HG03060 (cell line): ENCODE measurements around the gene SGCD.

Experiments used
- ATAC-seq: cut with Tn5 transposase; IDR thresholded peaks from one replicate; pipeline ENCODE4 v1.9.1; 2021; ENCODE audit warnings: low read depth, moderate number of reproducible peaks; ENCODE audit not compliant: unreplicated experiment

Gene SGCD

DNA sequence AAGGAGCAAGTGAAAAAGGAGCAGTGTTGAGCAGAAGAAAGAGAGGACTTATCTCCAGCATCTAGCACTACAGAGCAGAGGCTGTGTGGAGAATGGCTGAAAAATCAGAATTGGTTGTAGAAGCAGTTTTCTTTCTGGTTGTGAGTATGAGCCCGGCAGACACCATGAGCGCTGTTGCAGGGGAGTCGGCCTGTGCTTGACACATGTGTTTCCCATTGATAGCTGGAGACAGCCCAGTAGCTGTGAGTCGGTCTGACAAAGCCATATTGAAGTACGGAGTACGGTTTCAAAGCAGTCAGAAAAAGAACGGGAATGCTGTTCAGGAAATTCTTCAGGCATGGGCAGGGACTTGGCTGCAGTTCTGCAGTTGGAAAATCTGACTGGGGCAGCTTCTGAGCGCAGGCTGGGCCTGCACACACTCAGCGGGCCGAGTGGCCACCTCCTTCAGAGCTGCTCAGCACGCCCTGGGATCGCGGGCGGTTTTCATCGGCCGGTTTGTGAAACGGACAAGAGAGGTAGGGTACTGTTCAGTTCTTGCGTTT lies at the start of gene SGCD:
TSS of gene SGCD (plus strand) at position 447 of the 542 bp plus-strand sequence.
- no peak for ATAC-seq

DNA sequence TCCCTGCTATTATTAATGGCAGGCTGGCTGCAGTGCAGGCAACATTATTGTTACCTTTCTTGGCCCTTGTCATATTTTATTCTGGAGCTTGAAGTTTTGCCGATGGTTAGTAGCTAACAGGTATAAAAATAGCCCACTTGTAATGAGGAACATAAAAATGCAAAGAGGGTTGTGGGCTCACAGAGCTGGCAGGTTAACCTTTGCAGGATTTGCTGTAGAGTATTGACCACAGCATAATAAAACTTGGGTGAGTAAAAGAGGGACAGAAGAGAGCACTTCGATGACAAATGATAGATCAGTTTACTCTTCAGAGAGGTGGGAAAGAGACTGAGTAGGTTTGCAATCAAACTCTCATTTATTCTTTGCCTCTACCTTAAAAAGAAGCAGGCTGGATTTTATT lies 49.7 kb upstream of the SGCD start:
- ATAC-seq, result no peak

- ATAC-seq, result no peak
These were observed 31.5 kb upstream of the SGCD start for GRCh38 chr5:156295431-156295830.

GRCh38 chr5:156310115-156310514 lies 16.8 kb upstream of the SGCD start:
- ATAC-seq, result no peak

- no peak for ATAC-seq
These were observed 13.9 kb upstream of the SGCD start for GRCh38 chr5:156312897-156313694.

GRCh38 chr5:156314416-156314815 lies 12.5 kb upstream of the SGCD start:
- ATAC-seq, result no peak

- ATAC-seq, result no peak
These were observed 4.3 kb upstream of the SGCD start for GRCh38 chr5:156322666-156323065.

GRCh38 chr5:156327296-156327695 lies 332 bp downstream of the SGCD start:
- ATAC-seq, result no peak

- no peak for ATAC-seq
These were observed 1.2 kb downstream of the SGCD start for GRCh38 chr5:156328161-156328560.

GRCh38 chr5:156328766-156329165 lies 1.8 kb downstream of the SGCD start:
- no peak for ATAC-seq

DNA sequence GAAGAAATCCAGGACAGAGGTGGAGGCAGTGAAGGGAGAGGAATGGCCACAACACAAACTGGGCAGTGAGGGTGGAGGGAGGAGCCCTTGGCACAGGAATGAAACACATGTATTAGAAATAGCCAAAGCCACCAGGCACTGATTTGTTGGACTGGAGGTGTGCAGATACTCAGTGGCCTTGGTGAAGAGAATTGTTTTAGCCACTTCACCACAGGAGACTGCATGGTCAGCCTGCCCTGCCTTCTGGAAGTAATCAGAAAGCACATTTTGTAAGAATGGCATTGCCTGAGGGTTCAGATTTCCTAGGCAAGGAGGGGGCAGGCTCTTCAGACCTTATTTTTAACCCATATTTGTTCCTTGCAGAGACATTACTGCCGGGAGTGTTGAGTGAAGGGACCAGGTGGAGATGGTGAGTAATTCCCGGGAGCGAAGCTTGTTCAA lies 2.2 kb downstream of the SGCD start:
- ATAC-seq, result no peak

GRCh38 chr5:156330141-156330870 lies 3.3 kb downstream of the SGCD start:
- ATAC-seq, result no peak

GRCh38 chr5:156331181-156331580 lies 4.2 kb downstream of the SGCD start:
- ATAC-seq, result no peak

GRCh38 chr5:156331845-156332244 lies 4.9 kb downstream of the SGCD start:
- no peak for ATAC-seq

DNA sequence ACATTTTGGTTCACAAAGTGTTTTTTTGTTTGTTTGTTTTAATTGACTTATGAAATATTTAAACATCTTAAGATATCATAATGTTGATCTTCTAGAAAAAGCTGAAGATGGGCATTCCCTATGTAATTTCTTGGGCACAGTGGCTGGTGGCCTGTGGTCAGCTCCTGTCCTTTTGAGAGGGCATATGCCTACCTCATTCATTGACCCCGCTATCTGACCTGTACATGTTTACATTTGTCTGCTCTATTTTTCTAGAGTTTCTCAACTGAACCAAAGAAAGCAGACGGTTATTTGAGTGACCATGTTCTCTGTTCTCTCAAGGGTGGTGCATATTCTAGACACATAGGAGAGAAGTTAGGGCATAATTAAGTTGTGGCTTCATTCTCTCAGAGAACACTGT lies 5.3 kb downstream of the SGCD start:
- ATAC-seq, result no peak

- ATAC-seq, result no peak
These were observed 12.3 kb downstream of the SGCD start for GRCh38 chr5:156339139-156339841.

DNA sequence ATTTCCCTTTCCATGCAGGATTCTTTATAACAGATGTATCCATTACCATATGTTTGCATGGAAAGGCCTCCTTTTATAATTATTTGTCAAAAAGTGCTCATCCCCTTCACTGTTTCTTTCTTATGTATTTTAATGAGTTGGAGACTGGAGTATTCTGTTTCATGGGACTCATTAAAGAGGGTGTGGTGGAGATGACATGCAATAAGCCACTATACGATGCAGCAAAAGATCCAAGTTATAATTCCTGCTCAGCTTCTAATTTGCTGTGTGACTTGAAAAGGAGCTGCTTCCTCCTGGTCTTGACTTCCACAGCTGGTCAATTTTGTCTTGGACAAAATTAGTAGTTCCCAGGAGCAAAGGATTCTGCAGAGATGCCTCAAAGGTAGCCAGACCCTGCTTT lies 13.9 kb downstream of the SGCD start:
- ATAC-seq, result no peak

GRCh38 chr5:156350256-156350655 lies 23.3 kb downstream of the SGCD start:
- ATAC-seq, result no peak

GRCh38 chr5:156351423-156351822 lies 24.5 kb downstream of the SGCD start:
- ATAC-seq, result no peak

DNA sequence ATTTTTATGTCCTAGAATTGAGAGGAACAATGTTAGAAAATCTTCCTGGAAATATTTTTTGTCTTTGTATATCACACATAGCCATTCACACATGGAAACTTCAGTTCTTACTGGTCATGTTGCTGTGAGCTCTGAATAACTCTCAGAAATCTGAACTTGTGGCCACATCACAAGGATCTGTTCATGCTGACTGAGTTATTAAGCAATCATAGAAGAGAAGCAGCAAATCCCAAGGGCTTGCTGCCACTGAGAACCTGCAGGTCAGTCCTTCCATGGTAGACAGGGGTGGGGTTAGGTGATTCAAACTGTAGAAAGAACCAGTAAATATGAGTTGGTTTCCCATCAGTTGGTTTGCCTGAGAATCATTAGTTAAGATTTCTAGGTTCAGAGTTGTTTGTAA lies 27.6 kb downstream of the SGCD start:
- no peak for ATAC-seq

GRCh38 chr5:156356238-156356637 lies 29.3 kb downstream of the SGCD start:
- ATAC-seq, result no peak
